Measurements from ENCODE around the gene ATXN7.

ATXN7 gene

GRCh38 chr3:64038253-64038767 lies 174.6 kb downstream of the ATXN7 start:
- no peak for FAIRE-seq
- no peak for DNase-seq (ENCODE audit: insufficient read length, low spot score)

GRCh38 chr3:64039332-64039731 lies 175.7 kb downstream of the ATXN7 start:
- no peak for FAIRE-seq

GRCh38 chr3:64039981-64040733 lies 176.5 kb downstream of the ATXN7 start:
- no peak for DNase-seq (ENCODE audit: insufficient read length, low spot score)

More at GRCh38 chr3:64039332-64039731, 175.7 kb downstream of the ATXN7 start:
- DNase-seq (ENCODE audit: insufficient read length, low spot score) = no peak

GRCh38 chr3:64042952-64043351 lies 179.3 kb downstream of the ATXN7 start:
- DNase-seq (ENCODE audit: insufficient read length, low spot score) (no peak), FAIRE-seq (no peak)

More at GRCh38 chr3:64039981-64040733, 176.5 kb downstream of the ATXN7 start:
- FAIRE-seq = no peak

- DNase-seq (ENCODE audit: insufficient read length, low spot score) (no peak), FAIRE-seq (no peak)
These were observed 182.9 kb downstream of the ATXN7 start for GRCh38 chr3:64046592-64046991.

- DNase-seq (ENCODE audit: insufficient read length, low spot score) (no peak), FAIRE-seq (no peak)
These were observed 183.4 kb downstream of the ATXN7 start for GRCh38 chr3:64046996-64047594.

GRCh38 chr3:64047787-64048186 lies 184.1 kb downstream of the ATXN7 start:
- DNase-seq (ENCODE audit: insufficient read length, low spot score) = no peak
- FAIRE-seq = no peak

- no peak for FAIRE-seq
- no peak for DNase-seq (ENCODE audit: insufficient read length, low spot score)
These were observed 185.0 kb downstream of the ATXN7 start for GRCh38 chr3:64048631-64049061.

- FAIRE-seq = no peak
- DNase-seq (ENCODE audit: insufficient read length, low spot score) = no peak
These were observed 185.5 kb downstream of the ATXN7 start for GRCh38 chr3:64049136-64049535.

- DNase-seq (ENCODE audit: insufficient read length, low spot score) (no peak), FAIRE-seq (no peak)
These were observed 186.2 kb downstream of the ATXN7 start for GRCh38 chr3:64049832-64050231.

Measured in GM19239 (cell line).